PC-3 (cell line): ENCODE measurements around the gene REC114. TPM values are rescaled to one million over a fixed set of nuclear protein-coding genes. Genes with fewer than 3 reads are reported as not detected.

Source experiments
- ATAC-seq: fragments of 200-7000 bp; cut with Tn5 transposase; 2 replicates; pipeline ENCODE4 v1.9.1; 2020; ENCODE audit warnings: mild to moderate bottlenecking, moderate library complexity
- BruUV-seq: library from RNA; stranded (reverse); fragments of 400-500 nt; replicated peaks from 2 replicates; lab custom pipeline; 2021; lab: Mats Ljungman, UMichigan
- CTCF ChIA-PET: fragments of 300-600 bp; sonication (Branson Sonifier 250); formaldehyde crosslinking; loops from one replicate; lab custom pipeline; 2022; ENCODE audit warnings: antibody characterized with exemption; lab: Charles Lee
- POLR2A ChIA-PET: fragments of 300-600 bp; sonication (Branson Sonifier 250); formaldehyde crosslinking; loops from one replicate; lab custom pipeline; 2022; ENCODE audit warnings: antibody characterized with exemption; ENCODE audit not compliant: unreplicated experiment; lab: Charles Lee
- DNase-seq: peaks from one replicate; pipeline ENCODE4 v3.0.0-alpha.2; 2015
- H2AFZ ChIP-seq: fragments of 300-600 bp; sonication (generic); 2 replicates; pipeline ENCODE4 v1.6.0; 2016; ENCODE audit warnings: antibody characterized with exemption, low read length
- H3F3A ChIP-seq: fragments of 300-600 bp; sonication (generic); one replicate; pipeline ENCODE4 v1.6.0; 2017; ENCODE audit warnings: antibody characterized with exemption, low read length, control low read depth, mild to moderate bottlenecking; ENCODE audit not compliant: unreplicated experiment
- H3K27ac ChIP-seq: fragments of 300-600 bp; sonication (generic); 2 replicates; pipeline ENCODE4 v1.5.1; 2016; ENCODE audit warnings: mild to moderate bottlenecking, low read length
- H3K27me3 ChIP-seq: fragments of 300-600 bp; sonication (generic); 2 replicates; pipeline ENCODE4 v1.6.1; 2016; ENCODE audit warnings: low read length, mixed read lengths
- H3K36me3 ChIP-seq: fragments of 300-600 bp; sonication (generic); 2 replicates; pipeline ENCODE4 v1.6.1; 2016; ENCODE audit warnings: low read depth, mixed run types, low read length, mixed read lengths
- H3K4me1 ChIP-seq: fragments of 300-600 bp; sonication (generic); 2 replicates; pipeline ENCODE4 v1.5.1; 2016; ENCODE audit warnings: low read length; ENCODE audit not compliant: insufficient read depth
- H3K4me2 ChIP-seq: fragments of 300-600 bp; sonication (generic); 2 replicates; pipeline ENCODE4 v1.6.0; 2016; ENCODE audit warnings: low read length
- H3K4me3 ChIP-seq: fragments of 300-600 bp; sonication (generic); 2 replicates; pipeline ENCODE4 v1.5.1; 2016; ENCODE audit warnings: mild to moderate bottlenecking, low read length, mixed read lengths
- H3K79me2 ChIP-seq: fragments of 300-600 bp; sonication (generic); 2 replicates; pipeline ENCODE4 v1.6.1; 2017; ENCODE audit warnings: low read length, mixed read lengths
- H3K9ac ChIP-seq: fragments of 300-600 bp; sonication (generic); 2 replicates; pipeline ENCODE4 v1.6.0; 2016; ENCODE audit warnings: mild to moderate bottlenecking, low read length
- H3K9me2 ChIP-seq: fragments of 300-600 bp; sonication (generic); replicated peaks from 2 replicates; pipeline ENCODE4 v1.6.1; 2016; ENCODE audit warnings: mixed run types, low read length, mixed read lengths
- H3K9me3 ChIP-seq: fragments of 300-600 bp; sonication (generic); 2 replicates; pipeline ENCODE4 v1.6.1; 2016; ENCODE audit warnings: low read length, mixed read lengths
- H4K20me1 ChIP-seq: fragments of 300-600 bp; sonication (generic); 2 replicates; pipeline ENCODE4 v1.6.1; 2016; ENCODE audit warnings: low read length, mixed read lengths
- EZH2 ChIP-seq: fragments of 300-600 bp; sonication (generic); IDR thresholded peaks from one replicate; pipeline ENCODE4 v1.6.1; 2017; ENCODE audit warnings: antibody characterized with exemption, mild to moderate bottlenecking, low read length; ENCODE audit not compliant: unreplicated experiment
- EZH2phosphoT487 ChIP-seq: fragments of 300-600 bp; sonication (generic); IDR thresholded peaks from 2 replicates; pipeline ENCODE4 v1.6.1; 2018; ENCODE audit warnings: mild to moderate bottlenecking, antibody characterized with exemption, low read length, borderline replicate concordance
- intact Hi-C: fragments of 100-400 bp; cut with micrococcal nuclease; formaldehyde crosslinking; loops from 2 replicates; pipeline ENCODE4 v1.9.0; 2023
- total RNA-seq: library from RNA; depleted of rRNA; stranded (reverse); fragments of >200 nt; gene quantifications from 2 replicates; pipeline ENCODE4 v1.2.3, GENCODE V29; 2014
- TF ChIP-seq, protein P1 (sequence below): fragments of 300-600 bp; sonication (generic); conservative IDR thresholded peaks from 2 replicates; pipeline ENCODE4 v1.5.1; 2017; ENCODE audit warnings: antibody characterized with exemption, low read depth, mild to moderate bottlenecking, low read length

Gene REC114
- total RNA-seq, 1 experiment from 2014 or later, result not detected

DNA sequence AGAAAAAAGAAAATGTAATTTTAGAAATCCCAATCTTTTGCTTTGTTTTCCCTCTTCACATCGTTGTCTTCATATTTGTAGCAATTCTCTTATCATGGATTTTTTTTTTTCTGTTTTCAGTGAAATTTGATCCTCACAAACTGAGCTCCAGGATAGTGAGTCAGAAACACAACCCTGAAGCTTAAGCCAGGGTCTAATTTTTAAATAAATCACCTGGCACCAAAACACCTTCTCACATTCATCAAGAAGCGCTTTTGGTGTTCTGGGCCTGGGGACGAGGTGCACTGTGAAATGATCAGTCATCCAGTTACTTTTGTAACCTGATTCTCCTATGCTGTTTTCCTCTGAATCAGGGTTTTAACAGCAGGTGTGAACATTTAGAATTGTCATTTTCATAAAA is 87.7 kb downstream of the REC114 start:
- Histone ChIP-seq H4K20me1 (no peaks in the 10 kb centered on the region), H3K9me2 (no peaks in the 10 kb centered on the region), H3K4me1 (no peaks in the 10 kb centered on the region), H2AFZ (no peak overlapping the region), H3K36me3 (no peaks in the 10 kb centered on the region), H3K79me2 (no peaks in the 10 kb centered on the region), H3K27me3 (no peaks in the 10 kb centered on the region), H3K9me3 (no peaks in the 10 kb centered on the region), H3K4me2 (no peak overlapping the region), H3K9ac (no peak overlapping the region), H3K27ac (no peak overlapping the region), H3K4me3 (no peak overlapping the region), H3F3A (no peaks in the 10 kb centered on the region)
- no peak for ATAC-seq
- intact Hi-C loops, result no loop called here
- DNase-seq, result no peak
- TF ChIP-seq EZH2, result no peak
- no peak for TF ChIP-seq EZH2phosphoT487
- TF ChIP-seq, protein P1, sequence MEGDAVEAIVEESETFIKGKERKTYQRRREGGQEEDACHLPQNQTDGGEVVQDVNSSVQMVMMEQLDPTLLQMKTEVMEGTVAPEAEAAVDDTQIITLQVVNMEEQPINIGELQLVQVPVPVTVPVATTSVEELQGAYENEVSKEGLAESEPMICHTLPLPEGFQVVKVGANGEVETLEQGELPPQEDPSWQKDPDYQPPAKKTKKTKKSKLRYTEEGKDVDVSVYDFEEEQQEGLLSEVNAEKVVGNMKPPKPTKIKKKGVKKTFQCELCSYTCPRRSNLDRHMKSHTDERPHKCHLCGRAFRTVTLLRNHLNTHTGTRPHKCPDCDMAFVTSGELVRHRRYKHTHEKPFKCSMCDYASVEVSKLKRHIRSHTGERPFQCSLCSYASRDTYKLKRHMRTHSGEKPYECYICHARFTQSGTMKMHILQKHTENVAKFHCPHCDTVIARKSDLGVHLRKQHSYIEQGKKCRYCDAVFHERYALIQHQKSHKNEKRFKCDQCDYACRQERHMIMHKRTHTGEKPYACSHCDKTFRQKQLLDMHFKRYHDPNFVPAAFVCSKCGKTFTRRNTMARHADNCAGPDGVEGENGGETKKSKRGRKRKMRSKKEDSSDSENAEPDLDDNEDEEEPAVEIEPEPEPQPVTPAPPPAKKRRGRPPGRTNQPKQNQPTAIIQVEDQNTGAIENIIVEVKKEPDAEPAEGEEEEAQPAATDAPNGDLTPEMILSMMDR, result no peak
- ChIA-PET POLR2A (interaction anchor here (0.5 to 0.6 kb wide), 2 partner anchors 13 to 191 kb away, joined by 3 to 4 read pairs; no protein-coding TSS in a partner anchor), CTCF (no interaction called here)
- BruUV-seq, result no TSS peak

DNA sequence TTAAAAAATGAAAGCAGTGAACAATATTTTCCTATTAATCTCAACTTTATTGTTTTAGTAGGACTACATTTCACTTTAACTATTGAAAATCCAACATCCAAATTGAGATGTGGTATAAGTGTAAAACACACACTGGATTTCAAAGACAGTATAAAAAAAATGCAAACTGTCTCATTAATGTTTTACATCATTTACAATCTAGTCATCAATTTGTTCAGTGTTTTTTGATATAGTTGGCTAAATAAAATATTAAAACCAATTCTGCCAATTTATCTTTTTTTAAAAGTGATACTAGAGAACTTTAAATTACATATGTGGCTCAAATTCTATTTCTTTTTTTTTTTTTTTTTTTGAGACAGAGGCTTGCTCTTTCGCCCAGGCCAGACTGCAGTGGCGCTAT is 95.2 kb downstream of the REC114 start:
- peaks cover 14% of the 10 kb centered on the region for H3K4me1 ChIP-seq
- ChIA-PET CTCF (no interaction called here), POLR2A (no interaction called here)
- no peaks in the 10 kb centered on the region for H4K20me1 ChIP-seq
- BruUV-seq, result no TSS peak
- H3K9me3 ChIP-seq, result no peaks in the 10 kb centered on the region
- no peaks in the 10 kb centered on the region for H3K27me3 ChIP-seq
- H3K9me2 ChIP-seq, result no peaks in the 10 kb centered on the region
- no peak overlapping the region for H3K9ac ChIP-seq
- no peak overlapping the region for H3K27ac ChIP-seq
- H2AFZ ChIP-seq, result no peak overlapping the region
- no peaks in the 10 kb centered on the region for H3K36me3 ChIP-seq
- no peaks in the 10 kb centered on the region for H3F3A ChIP-seq
- no peaks in the 10 kb centered on the region for H3K79me2 ChIP-seq
- no peak for ATAC-seq
- intact Hi-C loops, result no loop called here
- TF ChIP-seq EZH2phosphoT487 (no peak), EZH2 (no peak)
- TF ChIP-seq, protein P1, result no peak
- no peak overlapping the region for H3K4me3 ChIP-seq
- no peak for DNase-seq
- H3K4me2 ChIP-seq, result no peak overlapping the region

DNA sequence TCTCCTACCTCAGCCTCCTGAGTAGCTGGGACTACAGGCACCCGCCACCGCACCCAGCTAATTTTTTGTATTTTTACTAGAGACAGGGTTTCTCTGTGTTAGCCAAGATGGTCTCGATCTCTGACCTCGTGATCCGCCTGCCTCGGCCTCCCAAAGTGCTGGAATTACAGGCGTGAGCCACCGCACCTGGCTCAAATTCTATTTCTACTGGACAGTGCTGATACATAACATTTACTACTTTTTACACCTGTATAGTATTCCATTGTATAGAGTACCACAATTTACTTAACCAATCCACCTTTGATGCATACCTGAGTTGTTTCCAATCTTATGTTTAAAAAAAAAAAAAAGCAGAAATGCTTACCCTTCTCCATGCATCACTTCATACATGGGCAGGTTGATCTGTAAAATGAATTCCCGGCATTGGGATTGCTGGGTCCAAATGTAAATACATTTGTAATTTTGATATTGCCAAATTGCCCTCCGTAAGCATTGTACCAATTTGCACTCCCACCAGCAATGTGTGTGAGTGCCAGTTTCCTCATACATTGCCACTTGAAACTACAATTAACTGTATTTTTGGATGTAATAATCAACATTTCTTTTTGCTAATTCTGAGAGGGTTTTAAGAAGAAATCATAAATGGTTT is 95.7 kb downstream of the REC114 start:
- CTCF ChIA-PET, result no interaction called here
- BruUV-seq, result no TSS peak
- no peak overlapping the region for H3K4me2 ChIP-seq

More for the DNA sequence above, 95.7 kb downstream of the REC114 start:
- Histone ChIP-seq H3K9me3 (no peaks in the 10 kb centered on the region), H2AFZ (no peak overlapping the region), H3K36me3 (no peaks in the 10 kb centered on the region), H3K27ac (no peak overlapping the region), H4K20me1 (no peaks in the 10 kb centered on the region), H3K79me2 (no peaks in the 10 kb centered on the region), H3K4me3 (no peak overlapping the region), H3K4me1 (peaks cover 14% of the 10 kb centered on the region), H3K9ac (no peak overlapping the region), H3K9me2 (no peaks in the 10 kb centered on the region), H3K27me3 (no peaks in the 10 kb centered on the region), H3F3A (no peaks in the 10 kb centered on the region)
- intact Hi-C loops, result no loop called here
- ATAC-seq, result no peak
- POLR2A ChIA-PET, result no interaction called here
- TF ChIP-seq, protein P1, result no peak
- no peak for TF ChIP-seq EZH2phosphoT487
- TF ChIP-seq EZH2, result no peak
- DNase-seq, result no peak
